ENCODE measurements around the gene TAS1R3.

The TAS1R3 gene

GRCh38 chr1:1331068-1331965 is at the start of gene TAS1R3:
Gene TAS1R3 (plus strand): TSS chr1:1331280. CDS start chr1:1331346, 66 bp downstream.
- no peak for DNase-seq

GRCh38 chr1:1281533-1282321 is 49.4 kb upstream of the TAS1R3 start:
- peak; percentile 2 for DNase-seq

DNA sequence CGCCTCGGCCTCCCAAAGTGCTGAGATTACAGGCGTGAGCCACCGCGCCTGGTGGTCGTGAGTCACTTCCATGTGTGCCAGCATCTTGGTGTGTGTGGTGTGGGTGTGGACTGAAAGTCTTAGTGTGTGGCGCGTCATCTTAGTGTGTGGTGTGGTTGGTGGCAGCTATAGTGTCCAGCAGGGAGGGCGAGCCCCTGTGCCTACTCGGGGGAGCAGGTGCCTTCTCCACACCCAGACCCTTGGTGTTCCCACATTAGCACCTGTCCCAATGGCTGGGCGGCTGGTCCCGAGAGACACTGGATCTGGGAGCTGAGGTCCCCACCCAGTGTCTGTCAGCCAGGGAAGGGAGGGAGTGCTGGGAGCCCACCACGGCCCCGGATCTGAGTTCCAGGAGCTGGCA is 48.1 kb upstream of the TAS1R3 start:
- no peak for DNase-seq

DNA sequence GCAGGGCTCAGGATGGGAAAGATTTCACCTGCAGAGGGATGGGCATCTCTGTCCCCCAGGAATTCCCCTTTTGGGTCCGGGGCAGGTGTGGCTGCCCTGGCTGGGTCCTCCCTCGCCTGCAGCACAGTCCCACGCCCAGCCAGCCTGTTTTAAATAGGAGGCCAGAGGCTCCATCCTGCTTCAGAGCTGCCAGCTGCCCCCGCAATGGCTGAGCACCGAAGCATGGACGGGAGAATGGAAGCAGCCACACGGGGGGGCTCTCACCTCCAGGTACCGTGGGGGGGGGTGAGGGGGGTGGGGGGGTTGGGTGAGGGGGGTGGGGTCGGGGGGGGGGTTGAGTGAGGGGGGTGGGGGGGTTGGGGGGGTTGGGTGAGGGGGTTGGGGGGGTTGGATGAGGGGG is 47.3 kb upstream of the TAS1R3 start:
- DNase-seq = no peak

- DNase-seq = no peak
Measured at GRCh38 chr1:1284221-1285101, 46.6 kb upstream of the TAS1R3 start.

GRCh38 chr1:1285102-1285571 is 45.9 kb upstream of the TAS1R3 start:
- DNase-seq = no peak

DNA sequence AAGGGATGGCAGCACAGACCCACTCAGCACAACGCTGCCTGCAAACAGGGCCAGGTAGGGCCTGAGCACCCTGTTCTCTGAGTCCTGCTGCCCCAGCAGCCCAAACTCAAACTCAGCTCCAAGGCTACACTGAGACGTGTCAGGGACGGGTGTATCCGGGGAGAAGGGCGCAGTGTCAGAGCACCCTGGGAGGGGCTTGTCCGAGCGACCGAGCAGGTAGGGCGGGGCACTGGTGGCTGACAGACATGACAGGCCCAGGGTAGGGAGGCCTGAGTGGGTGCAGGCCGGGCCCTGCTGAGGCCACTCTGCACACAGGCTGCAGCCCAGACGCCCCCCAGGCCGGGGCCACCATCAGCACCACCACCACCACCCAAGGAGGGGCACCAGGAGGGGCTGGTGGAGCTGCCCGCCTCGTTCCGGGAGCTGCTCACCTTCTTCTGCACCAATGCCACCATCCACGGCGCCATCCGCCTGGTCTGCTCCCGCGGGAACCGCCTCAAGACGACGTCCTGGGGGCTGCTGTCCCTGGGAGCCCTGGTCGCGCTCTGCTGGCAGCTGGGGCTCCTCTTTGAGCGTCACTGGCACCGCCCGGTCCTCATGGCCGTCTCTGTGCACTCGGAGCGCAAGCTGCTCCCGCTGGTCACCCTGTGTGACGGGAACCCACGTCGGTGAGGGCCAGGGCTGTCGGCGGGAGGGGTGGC is 45.3 kb upstream of the TAS1R3 start:
- no peak for DNase-seq

DNA sequence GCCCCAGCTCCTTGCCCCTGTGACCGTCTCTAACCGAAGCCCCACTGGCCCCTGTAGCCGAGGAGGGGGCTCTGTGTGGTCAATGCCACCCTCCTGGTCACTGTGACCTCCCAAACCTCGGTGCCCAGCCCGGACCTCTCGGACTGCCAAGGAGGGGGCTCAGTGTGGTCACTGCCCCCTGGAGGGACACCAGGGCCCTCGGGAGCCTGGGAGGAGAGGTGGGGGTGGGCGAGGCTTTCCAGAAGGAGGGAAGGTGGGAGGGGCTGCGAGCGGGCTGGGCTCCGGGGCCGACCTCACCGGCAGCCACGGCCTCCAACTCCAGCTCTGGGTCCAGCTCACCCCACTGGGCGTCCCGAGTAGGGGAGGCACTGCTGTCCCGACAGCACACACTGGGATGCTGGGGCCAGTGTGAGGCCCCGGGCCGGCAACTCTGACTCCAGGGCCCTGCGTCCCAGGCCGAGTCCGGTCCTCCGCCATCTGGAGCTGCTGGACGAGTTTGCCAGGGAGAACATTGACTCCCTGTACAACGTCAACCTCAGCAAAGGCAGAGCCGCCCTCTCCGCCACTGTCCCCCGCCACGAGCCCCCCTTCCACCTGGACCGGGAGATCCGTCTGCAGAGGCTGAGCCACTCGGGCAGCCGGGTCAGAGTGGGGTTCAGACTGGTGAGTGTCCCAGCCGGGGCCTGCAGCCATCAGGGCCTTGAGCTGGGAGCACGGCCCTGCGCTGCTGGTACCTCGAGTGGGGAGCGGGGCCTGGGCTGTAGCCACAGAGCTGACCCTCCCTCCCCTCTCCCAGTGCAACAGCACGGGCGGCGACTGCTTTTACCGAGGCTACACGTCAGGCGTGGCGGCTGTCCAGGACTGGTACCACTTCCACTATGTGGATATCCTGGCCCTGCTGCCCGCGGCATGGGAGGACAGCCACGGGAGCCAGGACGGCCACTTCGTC is 44.5 kb upstream of the TAS1R3 start:
- no peak for DNase-seq

GRCh38 chr1:1287288-1288110 is 43.6 kb upstream of the TAS1R3 start:
- DNase-seq = no peak

DNA sequence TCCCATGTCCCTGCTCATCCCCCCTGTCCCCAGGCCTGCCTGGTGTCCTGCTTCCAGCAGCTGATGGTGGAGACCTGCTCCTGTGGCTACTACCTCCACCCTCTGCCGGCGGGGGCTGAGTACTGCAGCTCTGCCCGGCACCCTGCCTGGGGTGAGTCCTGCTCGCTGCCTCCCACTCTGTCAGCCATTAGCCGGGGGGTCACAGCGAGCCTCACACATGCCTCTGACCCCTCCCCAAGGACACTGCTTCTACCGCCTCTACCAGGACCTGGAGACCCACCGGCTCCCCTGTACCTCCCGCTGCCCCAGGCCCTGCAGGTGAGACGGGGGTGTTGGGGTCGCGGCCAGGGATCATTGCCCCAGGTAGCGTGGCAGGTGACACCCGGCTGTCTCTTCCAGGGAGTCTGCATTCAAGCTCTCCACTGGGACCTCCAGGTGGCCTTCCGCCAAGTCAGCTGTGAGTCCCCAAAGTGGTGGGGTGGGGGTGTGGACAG is 40.8 kb upstream of the TAS1R3 start:
- DNase-seq = peak; percentile 5

DNA sequence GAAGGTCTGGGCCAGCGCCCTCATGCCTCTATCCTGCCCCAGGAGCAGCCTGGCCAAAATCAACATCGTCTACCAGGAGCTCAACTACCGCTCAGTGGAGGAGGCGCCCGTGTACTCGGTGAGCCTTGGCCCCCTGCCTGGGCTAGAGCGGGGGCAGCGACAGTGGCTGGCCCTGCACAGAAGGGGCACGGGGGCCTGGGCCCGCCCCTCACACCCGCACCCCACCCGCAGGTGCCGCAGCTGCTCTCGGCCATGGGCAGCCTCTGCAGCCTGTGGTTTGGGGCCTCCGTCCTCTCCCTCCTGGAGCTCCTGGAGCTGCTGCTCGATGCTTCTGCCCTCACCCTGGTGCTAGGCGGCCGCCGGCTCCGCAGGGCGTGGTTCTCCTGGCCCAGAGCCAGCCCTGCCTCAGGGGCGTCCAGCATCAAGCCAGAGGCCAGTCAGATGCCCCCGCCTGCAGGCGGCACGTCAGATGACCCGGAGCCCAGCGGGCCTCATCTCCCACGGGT is 40.0 kb upstream of the TAS1R3 start:
- peak; percentile 40 for DNase-seq

DNA sequence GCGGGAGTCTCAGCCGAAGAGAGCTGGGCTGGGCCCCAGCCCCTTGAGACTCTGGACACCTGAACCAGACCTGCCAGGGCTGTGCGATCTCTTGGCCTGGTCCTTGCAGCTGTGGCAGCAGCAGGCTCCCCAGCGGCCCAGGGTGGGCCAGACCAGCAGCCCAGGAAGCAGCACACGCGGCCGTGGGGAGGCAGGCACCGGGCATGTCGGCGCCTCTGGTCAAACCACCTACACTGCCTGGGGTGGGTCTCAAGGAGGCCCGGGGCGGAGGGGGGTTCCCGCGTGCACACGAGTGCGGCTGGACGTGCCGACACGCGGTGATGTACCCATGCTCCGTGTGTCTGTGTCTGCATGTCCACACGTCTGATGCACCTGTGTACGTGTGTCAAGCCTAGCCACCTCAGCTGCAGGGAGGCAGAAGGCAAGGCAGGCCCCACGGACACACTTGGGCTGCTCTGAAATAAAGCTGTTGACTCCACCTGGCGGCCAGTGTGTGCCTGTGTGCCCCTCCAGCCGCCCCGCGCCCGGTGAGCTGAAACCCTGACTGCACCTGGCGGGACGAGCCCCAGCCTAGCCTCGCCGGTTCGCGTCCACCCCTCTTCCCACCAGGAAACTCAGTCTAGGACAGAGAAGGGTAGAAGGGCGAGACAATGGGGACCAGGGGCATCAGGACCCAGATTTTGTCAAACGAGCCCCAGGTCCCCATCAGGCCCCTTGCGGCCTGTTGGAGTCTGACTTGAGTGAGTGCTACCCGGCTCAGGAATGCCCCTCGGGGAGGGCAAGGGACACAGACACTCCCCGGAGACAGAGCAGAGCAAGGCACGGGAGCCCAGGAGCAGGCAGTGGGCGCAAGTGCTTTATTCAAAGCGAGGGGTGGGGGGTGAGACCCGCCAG is 39.3 kb upstream of the TAS1R3 start:
- DNase-seq = peak; percentile 87

- DNase-seq = no peak
Measured at GRCh38 chr1:1292442-1292779, 38.7 kb upstream of the TAS1R3 start.

- no peak for DNase-seq
Measured at GRCh38 chr1:1292851-1293250, 38.2 kb upstream of the TAS1R3 start.

- no peak for DNase-seq
Measured at GRCh38 chr1:1293263-1294249, 37.5 kb upstream of the TAS1R3 start.

DNA sequence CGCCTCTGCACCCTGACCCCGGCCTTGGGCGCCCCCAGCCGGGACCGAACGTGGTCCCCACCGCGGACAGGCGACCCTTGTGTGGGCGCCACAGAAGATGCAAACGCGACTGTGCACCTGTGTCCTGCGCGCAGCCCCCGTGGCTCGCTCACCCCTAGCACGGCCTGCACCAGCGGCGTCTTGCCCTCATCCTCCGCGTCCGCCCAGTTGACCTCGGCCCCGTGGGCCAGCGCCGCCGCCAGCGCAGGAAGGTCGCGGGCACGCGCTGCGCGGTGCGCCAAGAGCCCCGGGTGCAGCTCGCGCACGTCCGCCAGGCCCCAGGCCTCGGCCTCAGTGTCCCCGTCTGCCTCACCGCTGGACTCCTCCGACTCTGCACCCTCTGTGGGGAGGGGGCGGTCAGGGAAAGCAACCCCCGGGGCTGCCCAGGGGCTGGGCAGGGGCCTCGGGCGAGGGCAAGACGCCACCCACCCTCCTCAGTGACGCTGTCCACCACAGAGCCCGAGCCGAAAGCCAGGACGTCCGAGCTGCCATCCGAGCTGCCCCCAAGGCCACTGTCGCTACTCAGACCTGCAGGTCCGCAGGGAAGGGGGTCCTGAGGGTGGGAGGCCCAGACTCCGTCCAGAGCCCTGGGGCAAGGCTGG is 36.7 kb upstream of the TAS1R3 start:
- DNase-seq = no peak
